ENCODE measurements around the gene MYBPC1. TPM values are rescaled to one million over a fixed set of nuclear protein-coding genes. Genes with fewer than 3 reads are reported as not detected.
"Not testable (repeated sequence)": the region's sequence is repeated elsewhere in the genome, so short reads cannot be mapped to it uniquely, and the experiment has no call there.

The MYBPC1 gene
- total and polyA plus RNA-seq, 2 of the 13 experiments (the other 11 are each of a cell fraction or from before 2014, with no cell fraction given) = 0.31 to 0.53 TPM

GRCh38 chr12:101676497-101676896 lies 81.7 kb downstream of the MYBPC1 start:
- H3K79me2 ChIP-seq (ENCODE audit: insufficient read depth, low read length); BruUV-seq (replicated peaks); H3K9me3 ChIP-seq (ENCODE audit: low read length); intact Hi-C loops (cut with micrococcal nuclease; ENCODE audit: unreplicated experiment); H3K27ac ChIP-seq (ENCODE audit: extremely low read length, insufficient read depth, low read length); H3K9ac ChIP-seq (ENCODE audit: insufficient read depth, low read depth, low read length); H3K4me2 ChIP-seq (ENCODE audit: low read depth, low read length); H2AFZ ChIP-seq (ENCODE audit: low read length); in situ Hi-C loops (cut with HindIII; ENCODE audit: extremely low pct_ligation_motif_present, low pct_unique_long_range_greater_than_20kb); H4K20me1 ChIP-seq (ENCODE audit: insufficient read depth, low read length); H3K27me3 ChIP-seq (ENCODE audit: control insufficient read depth in 1 of 2, insufficient read depth in 2 of 2, low read length in 2 of 2); DNase-seq (ENCODE audit: low spot score); CTCF ChIA-PET (ENCODE audit: low intra/inter-chr PET ratio, low total read pairs); H3K36me3 ChIP-seq (replicated peaks in 1 of 2; ENCODE audit: control insufficient read depth in 1 of 2, insufficient read depth in 2 of 2, low read length in 2 of 2); FAIRE-seq; H3K4me3 ChIP-seq (replicated peaks in 1 of 3; ENCODE audit: insufficient read depth in 1 of 3, low read depth in 2 of 3, low read length in 3 of 3); ATAC-seq: not testable (repeated sequence)
- POLR2A ChIA-PET = interaction anchor here (1.3 kb wide), 1 partner anchor 68 kb away, joined by 4 read pairs; no protein-coding TSS in a partner anchor
- H3K4me1 ChIP-seq (ENCODE audit: insufficient read depth, low read length) = peaks cover 53% of the 10 kb centered on the region
- TF ChIP-seq CEBPG (CRISPR knock-in tag; IDR thresholded peaks at IDR 0.05) = peak; percentile 77
- 7% methylated on average over 3 of the region's 3 CpGs for WGBS (ENCODE audit: low lambda C conversion rate)

DNA sequence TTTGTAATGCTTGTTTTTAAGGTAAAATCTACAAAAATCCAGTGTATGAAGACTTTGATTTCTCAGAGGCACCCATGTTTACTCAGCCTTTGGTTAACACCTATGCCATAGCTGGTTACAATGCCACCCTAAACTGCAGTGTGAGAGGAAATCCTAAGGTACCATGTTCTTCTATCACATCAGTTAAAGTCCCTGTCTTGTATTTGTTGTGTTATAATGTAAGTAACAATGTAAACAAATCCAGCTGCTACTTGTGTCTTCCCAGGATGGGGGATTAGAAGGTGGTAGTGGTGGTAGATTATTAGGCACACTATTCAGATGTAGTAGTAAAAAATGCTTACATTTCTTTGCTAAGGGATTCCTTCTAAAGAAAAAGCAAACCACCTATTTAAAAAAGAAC lies 83.3 kb downstream of the MYBPC1 start:
- in situ Hi-C loops (cut with HindIII; ENCODE audit: extremely low pct_ligation_motif_present, low pct_unique_long_range_greater_than_20kb) (no loop called here), intact Hi-C loops (cut with micrococcal nuclease; ENCODE audit: unreplicated experiment) (no loop called here)
- no peaks in the 10 kb centered on the region for H4K20me1 ChIP-seq (ENCODE audit: insufficient read depth, low read length)
- no TSS peak for BruUV-seq (replicated peaks)
- no peaks in the 10 kb centered on the region for H3K27me3 ChIP-seq (ENCODE audit: control insufficient read depth in 1 of 2, insufficient read depth in 2 of 2, low read length in 2 of 2)
- no peak overlapping the region for H3K27ac ChIP-seq (ENCODE audit: extremely low read length, insufficient read depth, low read length)
- TF ChIP-seq ISL2 (CRISPR knock-in tag; IDR thresholded peaks at IDR 0.05) (no peak), PAX8 (CRISPR knock-in tag; IDR thresholded peaks at IDR 0.05; ENCODE audit: borderline replicate concordance) (no peak)
- no peak overlapping the region for H3K4me2 ChIP-seq (ENCODE audit: low read depth, low read length)
- H3K4me1 ChIP-seq (ENCODE audit: insufficient read depth, low read length) = peaks cover 42% of the 10 kb centered on the region
- no peaks in the 10 kb centered on the region for H3K79me2 ChIP-seq (ENCODE audit: insufficient read depth, low read length)
- H3K9me3 ChIP-seq (ENCODE audit: low read length) = no peaks in the 10 kb centered on the region
- no peak overlapping the region for H3K9ac ChIP-seq (ENCODE audit: insufficient read depth, low read depth, low read length)
- POLR2A ChIA-PET = no interaction called here
- no peak for DNase-seq (ENCODE audit: low spot score)
- H2AFZ ChIP-seq (ENCODE audit: low read length) = no peak overlapping the region
- ATAC-seq = no peak
- FAIRE-seq = no peak
- CTCF ChIA-PET (ENCODE audit: low intra/inter-chr PET ratio, low total read pairs) = no interaction called here
- no peaks in the 10 kb centered on the region for H3K36me3 ChIP-seq (replicated peaks in 1 of 2; ENCODE audit: control insufficient read depth in 1 of 2, insufficient read depth in 2 of 2, low read length in 2 of 2)
- no peak overlapping the region for H3K4me3 ChIP-seq (replicated peaks in 1 of 3; ENCODE audit: insufficient read depth in 1 of 3, low read depth in 2 of 3, low read length in 3 of 3)

DNA sequence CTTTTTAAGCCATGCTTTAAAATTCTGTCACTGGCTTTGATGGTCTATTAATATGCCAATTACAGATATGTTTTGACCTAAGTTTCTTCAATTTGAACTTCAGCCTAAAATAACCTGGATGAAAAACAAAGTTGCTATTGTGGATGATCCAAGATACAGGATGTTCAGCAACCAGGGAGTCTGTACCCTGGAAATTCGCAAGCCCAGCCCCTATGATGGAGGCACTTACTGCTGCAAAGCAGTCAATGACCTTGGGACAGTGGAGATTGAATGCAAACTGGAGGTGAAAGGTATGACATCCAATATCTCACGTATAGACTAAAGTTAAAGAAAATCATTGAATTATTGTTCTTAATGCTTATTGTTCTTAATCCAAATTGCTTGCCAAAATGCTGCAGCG lies 85.5 kb downstream of the MYBPC1 start:
- intact Hi-C loops (cut with micrococcal nuclease; ENCODE audit: unreplicated experiment) = no loop called here
- H2AFZ ChIP-seq (ENCODE audit: low read length) = no peak overlapping the region
- peaks cover 32% of the 10 kb centered on the region for H3K4me1 ChIP-seq (ENCODE audit: insufficient read depth, low read length)
- ATAC-seq = no peak
- no peaks in the 10 kb centered on the region for H3K27me3 ChIP-seq (ENCODE audit: control insufficient read depth in 1 of 2, insufficient read depth in 2 of 2, low read length in 2 of 2)
- no peak overlapping the region for H3K27ac ChIP-seq (ENCODE audit: extremely low read length, insufficient read depth, low read length)
- no peaks in the 10 kb centered on the region for H4K20me1 ChIP-seq (ENCODE audit: insufficient read depth, low read length)
- no peaks in the 10 kb centered on the region for H3K9me3 ChIP-seq (ENCODE audit: low read length)
- H3K36me3 ChIP-seq (replicated peaks in 1 of 2; ENCODE audit: control insufficient read depth in 1 of 2, insufficient read depth in 2 of 2, low read length in 2 of 2) = no peaks in the 10 kb centered on the region
- H3K79me2 ChIP-seq (ENCODE audit: insufficient read depth, low read length) = no peaks in the 10 kb centered on the region
- DNase-seq (ENCODE audit: low spot score) = no peak
- no peak for FAIRE-seq
- POLR2A ChIA-PET = no interaction called here
- H3K9ac ChIP-seq (ENCODE audit: insufficient read depth, low read depth, low read length) = no peak overlapping the region
- 66% methylated on average over 3 of the region's 3 CpGs for WGBS (ENCODE audit: low lambda C conversion rate)
- in situ Hi-C loops (cut with HindIII; ENCODE audit: extremely low pct_ligation_motif_present, low pct_unique_long_range_greater_than_20kb) = no loop called here
- BruUV-seq (replicated peaks) = no TSS peak
- H3K4me3 ChIP-seq (replicated peaks in 1 of 3; ENCODE audit: insufficient read depth in 1 of 3, low read depth in 2 of 3, low read length in 3 of 3) = no peak overlapping the region
- CTCF ChIA-PET (ENCODE audit: low intra/inter-chr PET ratio, low total read pairs) = no interaction called here
- H3K4me2 ChIP-seq (ENCODE audit: low read depth, low read length) = no peak overlapping the region
- no peak for TF ChIP-seq HIC2 (CRISPR knock-in tag; IDR thresholded peaks at IDR 0.05; ENCODE audit: low read depth)
- no peak for TF ChIP-seq ZKSCAN5 (CRISPR knock-in tag; IDR thresholded peaks at IDR 0.05)
- no peak for TF ChIP-seq AGO2 (optimal IDR thresholded peaks at IDR 0.05; ENCODE audit: low read depth, low read length)
- TF ChIP-seq RFX1 (IDR thresholded peaks at IDR 0.05) = no peak
- TF ChIP-seq POLR2G (IDR thresholded peaks at IDR 0.05; ENCODE audit: low read depth, low read length) = no peak
- no peak for TF ChIP-seq PHF20 (CRISPR knock-in tag; IDR thresholded peaks at IDR 0.05)
- no peak for TF ChIP-seq FOXA1 (IDR thresholded peaks at IDR 0.05)
- no peak for TF ChIP-seq FOXA1 (CRISPR knock-in tag; IDR thresholded peaks at IDR 0.05)
- TF ChIP-seq, protein P1, sequence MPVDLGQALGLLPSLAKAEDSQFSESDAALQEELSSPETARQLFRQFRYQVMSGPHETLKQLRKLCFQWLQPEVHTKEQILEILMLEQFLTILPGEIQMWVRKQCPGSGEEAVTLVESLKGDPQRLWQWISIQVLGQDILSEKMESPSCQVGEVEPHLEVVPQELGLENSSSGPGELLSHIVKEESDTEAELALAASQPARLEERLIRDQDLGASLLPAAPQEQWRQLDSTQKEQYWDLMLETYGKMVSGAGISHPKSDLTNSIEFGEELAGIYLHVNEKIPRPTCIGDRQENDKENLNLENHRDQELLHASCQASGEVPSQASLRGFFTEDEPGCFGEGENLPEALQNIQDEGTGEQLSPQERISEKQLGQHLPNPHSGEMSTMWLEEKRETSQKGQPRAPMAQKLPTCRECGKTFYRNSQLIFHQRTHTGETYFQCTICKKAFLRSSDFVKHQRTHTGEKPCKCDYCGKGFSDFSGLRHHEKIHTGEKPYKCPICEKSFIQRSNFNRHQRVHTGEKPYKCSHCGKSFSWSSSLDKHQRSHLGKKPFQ (CRISPR knock-in tag; IDR thresholded peaks at IDR 0.05; ENCODE audit: insufficient replicate concordance) = no peak
